ENCODE results near the gene OR3A2. TPM values are rescaled to one million over a fixed set of nuclear protein-coding genes. Genes with fewer than 3 reads are reported as not detected.
"Not testable (repeated sequence)": the region's sequence is repeated elsewhere in the genome, so short reads cannot be mapped to it uniquely, and the experiment has no call there.

Gene OR3A2
- not detected for total RNA-seq
- long read RNA-seq, result 0 reads

DNA sequence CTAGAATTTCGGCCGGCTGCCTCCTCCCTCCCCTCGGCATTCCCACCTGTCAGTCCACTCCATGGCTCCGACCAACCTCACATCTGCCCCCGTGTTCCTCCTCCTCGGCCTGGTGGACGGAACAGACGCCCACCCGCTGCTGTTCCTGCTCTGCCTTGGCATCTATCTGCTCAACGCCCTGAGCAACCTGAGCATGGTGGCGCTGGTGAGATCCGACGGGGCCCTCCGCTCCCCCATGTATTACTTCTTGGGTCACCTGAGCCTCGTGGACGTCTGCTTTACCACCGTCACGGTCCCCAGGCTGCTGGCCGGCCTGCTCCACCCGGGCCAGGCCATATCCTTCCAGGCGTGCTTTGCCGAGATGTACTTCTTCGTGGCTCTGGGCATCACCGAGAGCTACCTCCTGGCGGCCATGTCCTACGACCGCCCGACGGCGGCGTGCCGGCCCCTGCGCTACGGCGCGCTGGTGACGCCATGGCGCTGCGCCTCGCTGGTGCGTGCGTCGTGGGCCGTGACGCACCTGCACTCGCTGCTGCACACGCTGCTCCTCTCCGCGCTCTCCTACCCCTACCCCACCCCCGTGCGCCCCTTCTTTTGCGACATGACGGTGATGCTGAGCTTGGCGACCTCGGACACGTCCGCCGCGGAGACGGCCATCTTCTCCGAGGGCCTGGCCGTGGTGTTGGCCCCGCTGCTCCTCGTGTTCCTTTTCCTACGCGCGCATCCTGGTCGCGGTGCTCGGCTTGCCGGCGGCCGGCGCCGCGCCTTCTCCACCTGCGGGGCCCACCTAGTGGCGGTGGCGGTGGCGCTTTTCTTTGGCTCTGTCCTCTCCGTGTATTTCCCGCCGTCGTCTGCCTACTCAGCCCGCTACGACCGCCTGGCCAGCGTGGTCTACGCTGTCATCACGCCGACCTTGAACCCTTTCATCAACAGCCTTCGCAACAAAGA lies at the start of gene OR3A2:
TSS of gene OR3A2 (minus strand) at position 440 of the 948 bp plus-strand sequence.
- no peaks in the 10 kb centered on the region for H3K9me3 ChIP-seq
- no peak within 1 kb of the TSS for H3K27ac ChIP-seq
- no peak for ATAC-seq
- H3K4me3 ChIP-seq, result no peak within 1 kb of the TSS
- DNase-seq, result no peak
- H3K27me3 ChIP-seq, result peaks cover 0 to 9% of the 10 kb centered on the region in 2 donors
- intact Hi-C loops (cut with DNase I), result no loop called here
- H3K4me1 ChIP-seq, result no peaks in the 10 kb centered on the region
- WGBS (ENCODE audit: insufficient coverage, low coverage, low lambda C conversion rate, missing lambda C conversion rate), result 42% methylated on average over 28 of the region's 92 CpGs
- H3K36me3 ChIP-seq, result no peaks in the 10 kb centered on the region
- TF ChIP-seq, protein P1, sequence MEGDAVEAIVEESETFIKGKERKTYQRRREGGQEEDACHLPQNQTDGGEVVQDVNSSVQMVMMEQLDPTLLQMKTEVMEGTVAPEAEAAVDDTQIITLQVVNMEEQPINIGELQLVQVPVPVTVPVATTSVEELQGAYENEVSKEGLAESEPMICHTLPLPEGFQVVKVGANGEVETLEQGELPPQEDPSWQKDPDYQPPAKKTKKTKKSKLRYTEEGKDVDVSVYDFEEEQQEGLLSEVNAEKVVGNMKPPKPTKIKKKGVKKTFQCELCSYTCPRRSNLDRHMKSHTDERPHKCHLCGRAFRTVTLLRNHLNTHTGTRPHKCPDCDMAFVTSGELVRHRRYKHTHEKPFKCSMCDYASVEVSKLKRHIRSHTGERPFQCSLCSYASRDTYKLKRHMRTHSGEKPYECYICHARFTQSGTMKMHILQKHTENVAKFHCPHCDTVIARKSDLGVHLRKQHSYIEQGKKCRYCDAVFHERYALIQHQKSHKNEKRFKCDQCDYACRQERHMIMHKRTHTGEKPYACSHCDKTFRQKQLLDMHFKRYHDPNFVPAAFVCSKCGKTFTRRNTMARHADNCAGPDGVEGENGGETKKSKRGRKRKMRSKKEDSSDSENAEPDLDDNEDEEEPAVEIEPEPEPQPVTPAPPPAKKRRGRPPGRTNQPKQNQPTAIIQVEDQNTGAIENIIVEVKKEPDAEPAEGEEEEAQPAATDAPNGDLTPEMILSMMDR (IDR thresholded peaks at IDR 0.05), result no peak
- TF ChIP-seq POLR2A (IDR thresholded peaks at IDR 0.05), result no peak

DNA sequence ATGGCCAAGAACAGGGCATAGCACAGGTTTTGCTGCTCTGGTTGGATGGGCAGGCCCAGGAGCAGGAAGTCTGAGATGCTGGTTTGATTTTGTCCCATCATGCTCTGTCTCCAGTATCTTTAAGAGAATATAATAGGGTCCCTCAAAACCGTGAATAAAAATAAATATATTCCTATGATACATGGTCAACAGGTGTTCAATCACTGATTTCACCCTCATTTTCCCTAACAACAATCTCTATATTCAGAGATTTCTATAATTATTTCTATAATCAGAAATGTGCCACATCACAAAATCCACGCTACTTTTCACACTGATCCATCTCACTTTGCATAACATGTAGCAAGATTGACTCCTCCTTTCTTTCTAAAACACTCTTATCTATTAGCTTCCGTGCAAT lies 47.6 kb upstream of the OR3A2 start, which contains the start of gene OR1E2:
TSS of gene OR1E2 (minus strand) at position 101 of the 400 bp plus-strand sequence. CDS start at position 101, 0 bp downstream.
- no peak for DNase-seq
- TF ChIP-seq, protein P1 (IDR thresholded peaks at IDR 0.05), result no peak
- TF ChIP-seq POLR2A (IDR thresholded peaks at IDR 0.05), result no peak
- Histone ChIP-seq H3K4me1 (no peaks in the 10 kb centered on the region), H3K4me3 (no peak within 1 kb of the TSS), H3K27me3 (peaks cover 0 to 3% of the 10 kb centered on the region in 2 donors), H3K36me3 (no peaks in the 10 kb centered on the region), H3K9me3 (no peaks in the 10 kb centered on the region), H3K27ac (no peak within 1 kb of the TSS)
- intact Hi-C loops (cut with DNase I), result no loop called here
- 60% methylated on average over 3 of the region's 3 CpGs for WGBS (ENCODE audit: insufficient coverage, low coverage, low lambda C conversion rate, missing lambda C conversion rate)
- ATAC-seq, result no peak

- H3K4me1 ChIP-seq; H3K4me3 ChIP-seq; H3K9me3 ChIP-seq; H3K27ac ChIP-seq; H3K36me3 ChIP-seq; DNase-seq; H3K27me3 ChIP-seq; intact Hi-C loops (cut with DNase I): not testable (repeated sequence)
- WGBS (ENCODE audit: insufficient coverage, low coverage, low lambda C conversion rate, missing lambda C conversion rate), result 32% methylated on average over 6 of the region's 7 CpGs
- peak in 1 of 4 donors; percentile 25 for ATAC-seq
Measured at GRCh38 chr17:3433215-3433614, 47.1 kb upstream of the OR3A2 start.

- WGBS (ENCODE audit: insufficient coverage, low coverage, low lambda C conversion rate, missing lambda C conversion rate), result 46% methylated on average over 2 of the region's 2 CpGs
- Histone ChIP-seq H3K36me3 (no peaks in the 10 kb centered on the region), H3K4me1 (no peaks in the 10 kb centered on the region), H3K9me3 (no peaks in the 10 kb centered on the region), H3K4me3 (no peak overlapping the region), H3K27ac (no peak overlapping the region), H3K27me3 (no peaks in the 10 kb centered on the region)
- DNase-seq (no peak), ATAC-seq (no peak)
- intact Hi-C loops (cut with DNase I), result no loop called here
- TF ChIP-seq, protein P1 (IDR thresholded peaks at IDR 0.05), result no peak
- no peak for TF ChIP-seq POLR2A (IDR thresholded peaks at IDR 0.05)
Measured at GRCh38 chr17:3418222-3418621, 32.1 kb upstream of the OR3A2 start.

DNA sequence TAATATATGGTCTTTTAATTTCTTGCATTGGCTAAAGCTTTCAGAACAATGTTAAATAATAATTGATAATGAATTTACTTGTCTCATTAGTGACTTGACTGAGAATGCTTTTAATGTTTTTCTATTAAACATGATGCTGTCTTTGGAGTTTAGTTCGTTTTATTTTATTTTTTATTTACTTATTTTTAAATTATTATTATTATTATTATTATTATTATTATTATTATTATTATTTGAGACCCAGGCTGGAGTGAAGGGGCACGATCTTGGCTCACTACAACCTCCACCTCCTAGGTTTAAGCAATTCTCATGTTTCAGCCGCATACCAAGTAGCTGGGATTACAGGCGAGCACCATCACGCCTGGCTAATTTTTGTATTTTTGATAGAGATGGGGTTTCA lies 29.5 kb upstream of the OR3A2 start:
- H3K9me3 ChIP-seq, result no peaks in the 10 kb centered on the region
- WGBS (ENCODE audit: insufficient coverage, low coverage, low lambda C conversion rate, missing lambda C conversion rate), result 68% methylated on average over 5 of the region's 5 CpGs
- no peak overlapping the region for H3K4me3 ChIP-seq
- no peak overlapping the region for H3K27ac ChIP-seq
- ATAC-seq (no peak), DNase-seq (no peak)
- no peaks in the 10 kb centered on the region for H3K4me1 ChIP-seq
- H3K36me3 ChIP-seq, result no peaks in the 10 kb centered on the region
- TF ChIP-seq, protein P1 (IDR thresholded peaks at IDR 0.05), result no peak
- TF ChIP-seq POLR2A (IDR thresholded peaks at IDR 0.05), result no peak
- intact Hi-C loops (cut with DNase I), result no loop called here
- no peaks in the 10 kb centered on the region for H3K27me3 ChIP-seq

- H3K27ac ChIP-seq; H3K36me3 ChIP-seq; ATAC-seq; H3K4me3 ChIP-seq; DNase-seq; H3K27me3 ChIP-seq; H3K9me3 ChIP-seq; H3K4me1 ChIP-seq; intact Hi-C loops (cut with DNase I): not testable (repeated sequence)
- WGBS (ENCODE audit: insufficient coverage, low coverage, low lambda C conversion rate, missing lambda C conversion rate), result no CpG with 5 or more reads among the region's 16 CpGs
Measured at GRCh38 chr17:3412216-3412615, 26.1 kb upstream of the OR3A2 start.
